Stimulated activated CD4-positive, alpha-beta T cell treated with anti-CD3 and anti-CD28 coated beads, Interleukin-1b, Interleukin-23, amount 100 ng/mL, for 1 hour (primary cell): Measurements from ENCODE around the gene SAA4.
"Not testable (repeated sequence)": the region's sequence is repeated elsewhere in the genome, so short reads cannot be mapped to it uniquely, and the experiment has no call there.

Experiments used
- DNase-seq, 2 donors: peaks; one replicate each; pipeline ENCODE4 v3.0.0-alpha.2; 2020; ENCODE audit warnings: low read depth in 2 of 2

The SAA4 gene

DNA sequence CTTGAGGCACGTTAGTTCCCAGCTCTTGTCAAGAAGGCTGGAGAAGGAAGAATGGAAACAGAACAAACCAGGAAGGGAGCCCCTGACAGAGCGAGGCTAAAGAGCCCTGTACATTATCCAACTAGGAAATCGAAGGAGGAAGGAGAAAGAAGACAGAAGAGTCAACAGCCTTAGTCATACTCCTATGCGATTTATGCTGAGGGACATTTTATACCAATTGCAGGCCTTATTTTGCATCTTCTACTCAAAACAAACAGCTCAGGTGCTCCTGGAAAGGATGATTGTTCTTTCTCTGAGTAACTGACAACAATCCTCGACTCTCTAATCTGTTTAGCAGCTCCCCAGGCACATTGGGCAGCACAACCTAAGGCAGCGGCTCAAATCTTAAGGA lies 10.6 kb upstream of the SAA4 start:
- not testable (repeated sequence) for DNase-seq

GRCh38 chr11:18246379-18247190 lies 10.0 kb upstream of the SAA4 start:
- not testable (repeated sequence) for DNase-seq

DNA sequence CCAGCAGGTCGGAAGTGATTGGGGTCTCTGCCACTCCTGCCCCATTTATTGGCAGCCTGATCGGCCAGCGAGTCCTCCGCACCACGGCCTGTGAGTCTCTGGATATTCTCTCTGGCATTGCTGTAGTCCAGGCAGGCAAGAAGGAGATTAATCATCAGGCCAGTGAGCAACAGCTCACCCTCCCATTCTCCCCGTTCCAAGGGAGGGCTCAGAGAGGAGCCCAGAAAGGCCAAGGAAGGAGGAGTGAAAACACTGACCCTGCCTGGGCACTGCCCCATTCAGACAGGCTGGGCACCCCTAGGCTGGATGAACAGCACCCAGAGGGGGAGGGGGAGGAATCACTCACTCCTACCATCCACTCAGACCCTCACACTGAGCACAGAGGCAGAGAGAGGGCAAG lies 8.8 kb upstream of the SAA4 start:
- DNase-seq: no peak

DNA sequence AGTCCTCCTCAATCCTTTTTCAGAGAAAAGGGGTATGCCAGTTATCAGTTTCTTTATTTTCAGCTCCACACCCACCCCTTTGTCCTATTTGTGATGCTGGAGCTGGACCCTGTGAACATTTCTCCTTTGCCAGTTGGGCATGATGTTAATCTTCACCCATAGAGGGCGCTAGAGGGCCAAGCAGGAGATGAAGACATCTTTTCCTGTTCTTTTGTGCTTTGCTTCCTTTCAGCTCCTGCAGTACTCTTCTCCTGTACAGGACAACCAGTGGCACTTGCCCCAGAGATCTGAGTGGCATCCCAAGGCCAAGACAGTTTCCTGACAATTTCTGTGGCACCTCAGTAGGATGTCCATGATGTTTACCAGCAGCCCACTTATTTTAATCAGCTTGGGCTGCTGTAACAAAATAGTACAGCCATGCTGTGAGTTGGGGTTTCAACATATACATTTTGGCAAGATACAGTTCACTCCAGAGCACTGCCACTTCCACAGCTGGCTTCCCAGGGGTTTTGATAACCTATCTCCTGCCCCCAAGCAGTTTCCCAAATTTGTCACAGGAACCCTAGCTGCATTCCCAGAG lies 7.3 kb upstream of the SAA4 start:
- DNase-seq: peak in 1 of 2 donors; percentile 14

DNA sequence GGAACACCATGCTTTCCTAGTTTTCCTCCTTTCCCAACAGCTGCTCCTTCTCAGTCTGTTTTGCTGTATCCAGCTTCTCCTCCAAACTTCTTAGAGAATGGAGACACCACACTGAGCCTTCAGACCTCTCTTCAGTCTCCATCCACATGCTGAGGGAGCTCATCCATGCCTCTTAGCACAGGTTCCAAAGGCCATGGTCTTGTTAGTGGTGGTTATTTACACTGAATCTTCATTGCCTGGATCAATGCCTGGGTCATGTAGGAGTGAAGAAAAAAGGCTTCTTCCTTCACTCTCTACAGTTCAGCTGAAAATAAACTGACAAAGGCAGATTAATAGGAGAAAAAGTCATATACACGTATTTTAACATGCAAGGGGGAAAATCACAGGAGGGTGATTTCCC lies 3.1 kb upstream of the SAA4 start:
- no peak for DNase-seq

DNA sequence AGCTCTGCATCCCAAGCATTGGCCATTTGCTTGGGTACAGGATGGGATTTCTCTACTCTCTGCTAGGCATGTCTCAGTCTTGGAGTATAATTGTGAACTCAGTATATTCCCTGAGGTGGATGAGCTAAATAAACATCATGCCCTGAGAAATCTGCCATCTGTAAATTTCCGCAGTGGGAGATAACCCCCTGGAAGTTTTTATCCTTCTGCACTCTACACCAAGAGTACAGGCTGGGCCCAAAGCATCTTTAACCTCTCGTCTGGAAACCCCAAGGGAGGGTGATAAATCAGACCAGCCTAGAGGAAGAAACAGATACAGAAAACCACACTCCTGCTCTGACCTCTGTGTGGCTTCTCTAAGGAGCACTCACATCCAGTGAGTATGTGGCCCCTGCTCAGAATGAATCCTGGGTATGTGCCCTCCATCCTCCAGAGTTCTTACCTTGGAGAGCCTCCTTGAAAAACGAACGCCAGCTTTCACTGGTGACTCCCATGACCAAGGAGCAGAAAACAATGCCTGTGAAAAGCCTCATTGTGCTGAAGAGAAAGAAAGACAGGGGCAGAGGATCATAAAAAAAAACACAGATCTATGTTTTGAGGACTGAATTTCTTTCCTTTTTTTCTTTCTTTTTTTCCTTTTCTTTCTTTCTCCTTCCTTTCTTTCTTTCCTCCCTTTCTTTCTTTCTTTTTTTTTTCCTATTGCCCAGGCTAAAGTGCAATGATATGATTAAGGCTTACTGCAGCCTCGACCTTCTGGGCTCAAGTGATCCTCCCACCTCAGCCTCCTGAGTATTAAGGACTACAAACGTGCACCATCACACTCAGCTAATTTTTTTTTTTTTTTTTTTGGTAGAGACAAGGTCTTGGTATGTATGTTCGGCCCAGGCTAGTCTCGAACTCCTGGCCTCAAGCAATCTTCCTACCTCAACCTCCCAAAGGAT lies 938 bp downstream of the SAA4 start:
- no peak for DNase-seq

- no peak for DNase-seq
These were observed 2.7 kb downstream of the SAA4 start for GRCh38 chr11:18233912-18234311.

DNA sequence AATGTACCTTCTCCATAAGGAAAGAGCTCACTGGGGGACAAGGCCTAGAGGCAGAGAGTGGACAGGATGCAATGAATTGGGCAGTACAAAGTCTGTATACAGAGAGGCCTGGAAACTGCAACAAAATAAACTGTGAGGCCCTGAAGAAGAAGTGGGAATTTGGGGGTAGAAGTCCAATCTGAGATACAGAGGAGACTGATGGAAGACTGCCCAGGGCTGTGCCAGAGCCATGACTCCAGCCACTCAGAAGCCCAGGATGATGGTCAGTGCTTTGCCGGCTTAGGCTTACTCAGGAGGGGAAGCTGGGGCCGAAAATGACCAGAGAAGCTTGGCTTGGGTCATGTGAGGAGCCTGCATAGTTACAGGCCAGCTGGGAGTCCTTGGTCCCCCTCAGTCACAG lies 5.7 kb downstream of the SAA4 start:
- no peak for DNase-seq

- DNase-seq: no peak
These were observed 7.1 kb downstream of the SAA4 start for GRCh38 chr11:18229501-18229900.

- no peak for DNase-seq
These were observed 10.7 kb downstream of the SAA4 start for GRCh38 chr11:18225913-18226312.

DNA sequence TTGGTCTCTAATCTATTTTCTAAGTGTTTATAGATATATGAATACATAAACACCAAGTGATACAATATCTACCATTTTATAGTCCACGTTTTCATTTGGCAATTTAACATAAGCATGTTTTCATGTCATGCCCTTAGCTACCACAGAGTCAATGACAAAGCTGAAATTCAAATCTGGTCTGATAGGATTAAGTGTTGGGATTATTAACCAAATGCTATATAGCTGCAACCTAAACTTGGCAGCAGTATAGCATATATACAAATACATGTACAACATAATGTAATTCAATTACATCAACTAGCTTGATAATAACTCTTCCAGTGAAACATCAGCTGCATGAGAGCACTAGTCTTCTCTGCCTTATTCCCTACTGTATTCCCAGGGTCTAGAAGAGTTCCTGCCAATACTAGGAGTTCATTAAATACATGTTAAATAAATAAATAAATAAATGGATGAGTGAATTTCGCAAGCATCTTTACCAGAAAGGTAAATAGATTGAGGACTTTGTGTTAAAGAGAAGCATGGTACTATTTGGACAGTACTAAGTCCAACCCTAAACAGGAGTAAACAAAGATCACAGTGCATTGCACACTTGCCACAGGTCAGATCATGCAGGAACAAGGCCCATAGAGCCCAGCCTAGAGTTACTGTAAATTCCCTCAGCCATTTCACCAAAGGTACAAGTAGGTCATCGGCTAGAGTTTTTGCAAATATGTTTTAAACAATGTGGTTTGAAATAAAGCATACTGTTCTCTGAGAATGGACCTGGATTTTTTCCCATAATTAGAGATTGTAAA lies 12.8 kb downstream of the SAA4 start:
- DNase-seq: no peak

DNA sequence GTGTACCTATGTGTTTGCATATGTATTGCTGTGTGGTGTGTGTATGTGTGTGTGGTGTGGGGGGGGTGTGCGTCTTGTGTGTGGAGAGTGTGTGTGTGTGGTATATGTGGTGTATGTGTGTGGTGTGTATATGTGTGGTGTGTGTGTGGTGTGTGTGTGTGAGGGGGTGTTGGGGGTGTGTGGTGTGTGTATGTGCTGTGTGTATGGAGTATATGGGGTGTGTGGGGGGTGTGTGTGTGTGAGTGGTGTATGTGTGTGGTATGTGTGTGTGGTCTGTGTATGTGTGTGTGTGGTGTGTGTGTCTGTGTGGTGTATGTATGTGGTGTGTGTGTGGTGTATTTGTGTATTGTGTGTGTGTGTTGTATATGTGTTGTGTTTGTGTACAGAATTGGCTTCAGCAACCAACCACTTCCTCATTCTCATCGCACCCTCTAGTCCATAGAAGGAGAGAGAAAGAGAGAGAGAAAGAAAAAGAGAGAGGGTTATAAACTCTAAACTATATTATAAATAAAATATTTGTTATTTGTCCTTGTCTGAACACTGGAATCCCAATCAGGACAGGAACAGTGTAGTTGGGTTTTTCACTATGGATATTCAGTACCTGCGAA lies 13.7 kb downstream of the SAA4 start:
- no peak for DNase-seq

GRCh38 chr11:18221274-18221876 lies 15.2 kb downstream of the SAA4 start:
- DNase-seq: no peak

DNA sequence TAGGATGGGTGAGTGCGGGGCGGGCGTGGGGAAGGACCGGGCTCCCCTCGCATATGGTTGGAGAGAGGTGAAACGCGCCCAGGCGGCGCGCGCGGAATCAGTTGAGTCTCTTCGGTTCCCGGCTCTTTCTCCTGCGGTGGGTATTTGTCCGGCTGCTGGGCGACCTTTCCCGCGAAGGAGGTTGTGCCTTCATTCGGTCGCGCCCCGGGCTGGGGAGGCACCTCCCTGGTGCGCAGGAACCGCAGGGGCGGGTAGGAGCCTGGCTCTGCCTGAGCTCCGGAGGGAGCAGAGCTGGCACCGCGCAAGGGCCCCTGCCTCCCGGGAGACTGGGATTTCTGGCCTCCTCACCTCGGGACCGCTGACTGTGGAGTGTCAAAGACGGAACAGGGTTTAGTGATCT lies 27.5 kb downstream of the SAA4 start:
- no peak for DNase-seq

GRCh38 chr11:18204771-18205170 lies 31.8 kb downstream of the SAA4 start:
- DNase-seq: no peak

- DNase-seq: no peak
These were observed 32.4 kb downstream of the SAA4 start for GRCh38 chr11:18204220-18204619.

DNA sequence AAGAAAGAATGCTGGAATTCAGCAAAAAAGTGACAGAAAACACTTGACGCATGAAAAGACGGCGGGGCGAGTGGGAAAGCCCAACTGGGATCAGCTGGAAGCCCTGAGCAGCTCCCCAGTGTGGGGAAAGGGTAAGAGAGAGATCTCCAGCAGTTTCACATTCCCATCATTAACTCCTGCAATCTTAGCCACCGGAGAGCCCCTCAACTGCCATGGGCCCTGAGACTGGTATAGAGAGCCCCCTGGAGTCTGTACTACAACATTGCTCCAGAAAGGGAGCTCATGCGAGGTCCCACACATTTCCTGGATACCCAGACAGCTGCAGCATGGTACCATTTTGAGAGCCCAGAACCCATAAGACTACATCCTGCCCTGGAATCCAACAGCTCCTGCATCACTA lies 32.9 kb downstream of the SAA4 start:
- DNase-seq: no peak

GRCh38 chr11:18197738-18198137 lies 38.9 kb downstream of the SAA4 start:
- not testable (repeated sequence) for DNase-seq

- DNase-seq: no peak
These were observed 40.1 kb downstream of the SAA4 start for GRCh38 chr11:18196532-18196931.

DNA sequence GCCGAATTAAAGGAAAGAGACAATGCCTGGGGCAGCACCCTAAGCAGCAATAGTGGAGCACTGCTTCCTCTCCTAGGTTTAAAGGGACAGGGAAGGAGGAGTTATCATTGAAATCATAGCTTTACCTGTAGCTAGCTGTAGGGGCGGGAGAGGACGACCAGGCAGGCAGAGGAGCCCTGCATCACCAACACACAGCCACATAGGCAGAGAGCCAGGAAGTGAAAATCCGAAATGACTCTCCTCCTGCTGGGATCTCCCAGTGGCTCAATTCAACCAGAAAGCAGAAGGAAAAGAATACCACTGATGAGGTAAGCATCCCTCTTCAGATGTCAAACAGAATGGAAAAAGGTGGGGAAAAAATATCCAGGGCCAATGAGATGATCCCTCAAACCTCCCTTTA lies 43.6 kb downstream of the SAA4 start:
- no peak for DNase-seq

DNA sequence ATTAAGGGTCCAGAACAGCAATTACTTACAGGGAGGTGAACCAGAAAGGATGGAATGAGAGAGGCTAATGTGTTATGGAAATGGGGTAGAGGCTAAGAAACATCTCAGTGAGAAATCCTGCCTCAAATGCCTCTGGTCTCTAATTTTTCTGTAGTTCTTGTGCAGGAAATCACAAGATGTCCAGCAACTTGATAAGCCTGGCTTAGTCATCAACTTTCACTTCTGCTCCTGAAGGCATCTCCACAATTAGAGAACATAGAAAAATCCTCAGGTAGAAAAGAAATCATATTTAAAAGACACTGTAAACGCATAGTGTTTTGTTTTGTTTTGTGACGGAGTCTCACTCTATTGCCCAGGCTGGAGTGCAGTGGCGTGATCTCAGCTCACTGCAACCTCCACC lies 45.2 kb downstream of the SAA4 start:
- DNase-seq: no peak
